Measurements from ENCODE around the gene SERPINA9.

GRCh38 chr14:94476023-94476422 is at the start of gene SERPINA9:
- TF ChIP-seq USF2 (IDR thresholded peaks at IDR 0.05) (no peak), NPAS2 (CRISPR knock-in tag; IDR thresholded peaks at IDR 0.05; ENCODE audit: borderline replicate concordance) (no peak), EP300 (IDR thresholded peaks at IDR 0.05) (no peak)

Data from A549 (cell line).